Measurements from ENCODE around the gene PTPRT.

GRCh38 chr20:43137160-43137559, 52.5 kb downstream of the PTPRT start:
- TF ChIP-seq KDM5A (IDR thresholded peaks at IDR 0.05) = no peak
- TF ChIP-seq JUNB (IDR thresholded peaks at IDR 0.05) = no peak
- no peak for TF ChIP-seq CHD2 (IDR thresholded peaks at IDR 0.05; ENCODE audit: low read length, partially characterized antibody)
- TF ChIP-seq POLR2A (IDR thresholded peaks at IDR 0.05; ENCODE audit: low read length) = no peak
- TF ChIP-seq REST (IDR thresholded peaks at IDR 0.05) = no peak
- TF ChIP-seq BHLHE40 (IDR thresholded peaks at IDR 0.05; ENCODE audit: low read depth, low read length) = no peak
- no peak for TF ChIP-seq RFX5 (IDR thresholded peaks at IDR 0.05)

Measured in A549 (cell line).